Stimulated activated CD4-positive, alpha-beta T cell treated with anti-CD3 and anti-CD28 coated beads, TNF-alpha, amount 100 ng/mL, for 24 hours (primary cell): ENCODE measurements around the gene TMEM19.

Experiments
- DNase-seq, 3 experiments: peaks; one replicate each; pipeline ENCODE4 v3.0.0-alpha.2; 2020; ENCODE audit warnings: low read depth in 3 of 3

TMEM19 gene

DNA sequence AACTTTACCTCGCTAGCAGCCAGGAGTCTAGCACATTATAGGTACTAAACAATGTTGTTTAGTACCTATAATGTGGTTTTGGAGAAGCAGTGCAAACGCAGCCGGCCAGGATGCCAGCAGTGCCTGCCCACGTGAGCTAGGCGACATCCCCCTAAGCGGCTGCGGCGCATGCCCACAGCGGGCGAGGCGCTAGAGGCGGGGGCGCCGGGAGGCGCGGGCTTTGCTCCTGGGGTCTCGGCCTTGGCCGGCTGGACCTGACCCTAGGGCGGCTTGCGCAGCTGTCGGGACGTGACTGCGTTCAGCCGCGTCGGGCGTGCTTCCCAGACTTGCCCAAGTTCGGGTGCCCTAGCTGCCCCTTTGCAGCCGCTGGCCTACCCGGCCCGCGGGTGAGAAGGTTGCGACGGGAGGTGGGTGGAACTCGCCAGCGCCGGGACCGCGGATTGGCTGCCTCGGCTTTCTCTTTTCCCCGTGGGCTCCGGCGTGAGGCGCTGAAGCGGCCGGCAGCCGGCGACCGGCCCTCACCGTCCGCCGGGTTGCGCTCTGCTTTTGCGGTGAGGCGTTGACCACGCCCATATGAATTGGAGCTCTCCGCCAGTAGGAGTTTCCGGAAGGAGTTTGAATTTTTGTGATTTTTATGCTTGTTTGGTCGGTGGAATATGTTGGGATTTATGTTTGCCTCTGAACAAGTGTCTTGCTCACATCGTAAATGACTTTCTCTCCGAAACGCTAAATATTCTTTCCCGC lies at the start of gene TMEM19:
TMEM19 (plus strand) TSS at position 169 of the 744 bp plus-strand sequence. CDS start 599 bp downstream, outside the sequence.
- peak; percentile 62 to 79 (median 62) for DNase-seq

DNA sequence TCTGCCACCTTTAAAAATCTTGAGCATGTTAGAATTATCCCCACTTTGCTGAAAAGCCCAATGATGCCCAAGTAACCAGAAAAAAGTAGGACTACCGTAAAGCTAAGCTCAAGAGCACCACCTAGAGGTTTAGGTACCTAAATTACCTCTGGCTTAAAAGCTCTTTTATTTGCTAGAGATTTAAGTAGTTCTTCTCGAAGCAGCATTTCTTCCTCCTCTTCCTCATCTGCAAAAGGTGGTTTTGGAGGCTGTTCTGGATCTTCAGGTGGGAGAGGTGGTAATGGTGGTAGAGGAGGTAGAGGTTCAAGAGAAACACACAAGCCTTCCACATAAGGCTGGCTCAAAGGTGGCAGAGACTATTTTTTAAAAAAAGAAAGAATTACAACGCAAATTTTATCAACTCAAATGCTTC lies 49.2 kb upstream of the TMEM19 start:
- DNase-seq, result no peak

- no peak for DNase-seq
These were observed 47.4 kb upstream of the TMEM19 start for GRCh38 chr12:71638499-71638898.

DNA sequence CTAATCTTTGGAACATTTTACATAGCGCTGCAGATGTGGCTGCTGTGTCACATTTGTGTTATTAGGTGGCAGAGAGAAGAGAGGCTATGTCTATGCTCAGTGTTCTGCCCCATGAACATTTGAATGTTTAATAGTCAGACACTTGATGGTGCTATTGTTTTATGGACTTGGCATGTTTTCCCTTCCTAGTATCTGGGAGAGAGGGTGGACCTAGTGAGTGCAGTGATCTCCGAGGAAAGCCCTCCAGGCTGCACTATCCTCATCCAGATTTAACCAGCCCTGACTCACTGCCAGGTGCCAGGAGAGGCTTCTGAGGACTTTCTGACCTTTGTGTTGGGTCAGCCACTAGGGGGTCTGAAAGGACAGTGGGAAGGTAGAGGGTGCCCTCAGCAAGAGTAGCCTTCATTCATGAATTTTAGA lies 46.5 kb upstream of the TMEM19 start:
- DNase-seq, result no peak

GRCh38 chr12:71640316-71640715 lies 45.6 kb upstream of the TMEM19 start:
- no peak for DNase-seq

DNA sequence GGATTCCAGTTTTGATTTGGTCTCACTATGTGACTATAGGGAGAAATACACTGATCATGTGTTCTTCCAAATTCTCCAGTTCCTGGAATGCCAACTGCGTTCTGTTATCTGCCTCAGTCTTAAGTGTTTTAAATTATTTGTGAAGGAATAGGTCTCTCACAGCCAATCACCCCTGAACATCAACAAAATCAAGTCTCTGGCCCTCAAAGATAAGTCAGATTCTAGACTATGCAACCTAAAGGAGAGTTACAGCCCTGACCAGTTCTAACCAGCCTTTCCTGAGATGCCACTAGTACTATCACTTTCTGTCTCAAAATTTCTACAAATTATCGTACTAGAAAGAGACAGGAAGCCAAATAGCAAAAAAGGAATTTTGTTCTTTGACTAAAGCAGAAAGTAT lies 44.5 kb upstream of the TMEM19 start:
- no peak for DNase-seq

- no peak for DNase-seq
These were observed 43.6 kb upstream of the TMEM19 start for GRCh38 chr12:71642264-71642663.

DNA sequence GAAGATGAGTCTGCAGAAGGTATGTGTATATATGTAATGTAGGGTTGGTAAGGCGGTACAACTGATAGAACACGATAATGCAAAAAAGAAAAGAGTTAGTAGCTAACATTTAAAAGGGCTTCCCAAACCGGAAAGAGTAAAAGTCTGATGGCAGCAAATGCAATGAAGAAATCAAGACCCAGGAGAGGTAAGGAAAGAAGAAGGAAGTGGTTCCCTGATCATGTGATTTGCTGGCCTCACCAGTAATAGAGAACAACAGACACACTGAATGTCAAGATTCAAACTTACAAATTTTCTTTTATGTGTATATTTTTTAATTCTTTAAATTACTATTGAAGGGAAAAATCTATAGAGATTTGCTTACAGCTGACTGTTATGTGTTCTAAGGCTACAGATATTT lies 40.6 kb upstream of the TMEM19 start:
- no peak for DNase-seq

GRCh38 chr12:71646512-71646911 lies 39.4 kb upstream of the TMEM19 start:
- DNase-seq, result no peak

- no peak for DNase-seq
These were observed 37.3 kb upstream of the TMEM19 start for GRCh38 chr12:71648537-71648936.

GRCh38 chr12:71649401-71649800 lies 36.5 kb upstream of the TMEM19 start:
- DNase-seq, result no peak

- no peak for DNase-seq
These were observed 33.2 kb upstream of the TMEM19 start for GRCh38 chr12:71652656-71653055.

DNA sequence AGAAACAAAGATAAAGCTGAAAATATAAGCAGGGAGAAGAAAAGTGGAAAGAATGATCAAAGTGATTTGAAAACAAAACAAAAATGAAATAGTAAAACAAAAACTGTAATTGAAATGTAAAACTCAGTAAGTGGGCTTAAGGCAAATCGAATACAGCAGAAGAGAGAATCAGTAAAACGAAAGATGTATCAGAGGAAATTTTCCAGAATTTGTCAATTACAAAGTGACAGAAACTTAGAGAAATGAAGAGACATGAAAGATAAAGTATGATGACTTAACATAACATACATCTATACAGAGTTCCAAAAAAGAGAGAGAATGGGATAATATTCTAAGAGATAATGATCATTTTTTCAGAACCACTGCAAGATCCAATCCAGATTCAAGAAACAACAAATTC lies 32.7 kb upstream of the TMEM19 start:
- DNase-seq, result no peak

DNA sequence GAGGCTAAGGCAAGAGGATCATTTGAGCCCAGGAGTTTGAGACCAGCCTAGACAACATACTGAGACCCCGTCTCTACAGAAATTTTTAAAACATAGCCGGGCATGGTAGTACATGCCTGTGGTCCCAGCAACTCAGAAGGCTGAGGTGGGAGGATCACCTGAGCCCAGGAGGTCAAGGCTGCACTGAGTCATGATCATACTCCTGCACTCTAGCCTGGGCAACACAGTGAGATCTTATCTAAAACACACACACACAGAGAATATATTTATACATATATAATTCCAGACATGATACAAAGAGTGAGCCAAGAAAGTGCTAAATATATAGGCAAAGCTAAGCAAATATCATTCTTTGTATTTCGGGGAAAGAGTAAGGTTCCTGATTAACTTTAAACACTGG lies 31.7 kb upstream of the TMEM19 start:
- no peak for DNase-seq

- DNase-seq, result no peak
These were observed 30.4 kb upstream of the TMEM19 start for GRCh38 chr12:71655495-71655894.

DNA sequence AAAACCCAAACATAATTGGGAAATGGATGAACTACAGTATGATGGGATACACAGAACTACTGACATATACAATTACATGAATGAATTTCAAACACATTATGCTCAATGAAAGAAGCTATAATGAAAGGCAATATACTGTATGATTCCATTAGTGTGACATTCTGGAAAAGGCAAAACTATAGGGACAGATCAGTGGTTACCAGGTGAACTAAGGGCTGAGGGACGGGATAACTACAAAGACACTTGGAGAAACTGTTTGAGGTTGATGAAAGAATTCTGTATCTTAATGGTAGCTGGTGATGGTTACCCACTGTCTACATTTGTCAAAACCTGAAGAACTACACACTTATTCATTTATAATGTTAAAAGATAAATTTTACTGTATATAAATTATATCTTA lies 30.0 kb upstream of the TMEM19 start:
- no peak for DNase-seq

- no peak for DNase-seq
These were observed 29.1 kb upstream of the TMEM19 start for GRCh38 chr12:71656740-71657139.

DNA sequence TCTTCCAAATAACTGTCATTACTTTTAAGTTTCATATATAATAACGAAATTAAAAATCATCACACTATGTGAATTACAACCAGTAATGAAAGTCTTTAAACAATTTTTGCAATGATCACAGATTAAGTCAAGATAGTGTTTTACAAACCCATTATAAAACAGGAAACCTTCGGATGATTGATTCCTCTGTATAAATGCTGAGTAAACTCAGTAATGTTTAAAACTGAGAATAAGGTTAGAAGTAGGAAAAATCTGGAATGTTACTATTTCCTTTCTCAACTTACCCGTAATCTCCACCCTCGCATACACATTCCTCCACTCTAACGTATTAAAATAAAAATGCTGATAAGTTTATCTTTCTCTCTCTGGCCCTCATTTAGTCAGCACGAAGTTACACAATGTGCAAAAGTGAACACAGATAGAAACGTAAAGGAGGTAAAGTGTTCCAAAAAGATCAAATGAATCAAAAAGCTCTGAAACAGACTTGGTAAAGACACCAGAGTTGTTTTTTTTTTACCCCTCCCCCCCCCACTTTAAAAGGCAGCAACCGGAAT lies 23.8 kb upstream of the TMEM19 start:
- no peak for DNase-seq

DNA sequence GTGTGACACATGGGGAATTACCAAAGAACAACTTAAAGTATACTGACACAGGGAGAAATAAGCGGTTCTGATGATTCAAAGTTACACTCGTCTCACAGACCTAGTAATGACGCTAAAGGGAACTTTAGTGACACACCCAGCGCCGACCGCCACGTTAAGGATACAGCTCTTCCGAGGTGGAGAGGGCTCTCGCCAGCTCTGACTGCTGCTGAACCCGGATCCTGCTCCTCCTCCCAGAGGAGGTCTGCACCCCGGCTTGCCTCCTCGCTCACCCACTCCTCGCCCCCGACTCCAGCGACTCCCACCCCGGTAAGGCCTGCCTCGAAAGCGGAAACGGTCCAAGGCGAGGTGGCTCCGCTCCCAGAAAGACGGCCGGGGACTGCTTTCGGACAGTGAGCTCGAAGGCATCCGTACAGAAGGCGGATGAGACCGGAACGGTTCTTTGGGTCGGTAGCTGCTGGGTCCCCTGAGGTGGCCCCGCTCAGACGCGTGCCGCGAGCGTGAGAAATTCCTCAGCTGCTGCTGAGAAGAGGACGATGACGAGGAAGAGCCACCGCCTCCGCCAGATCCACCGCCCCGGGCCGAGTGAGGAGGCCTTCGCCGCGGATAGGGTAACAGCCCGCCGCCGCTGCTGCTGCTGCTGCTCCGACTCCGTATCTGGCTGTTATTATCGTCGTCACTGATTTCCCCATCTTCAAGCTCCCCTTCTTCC lies 22.9 kb upstream of the TMEM19 start:
- peak; percentile 46 to 71 (median 54) for DNase-seq

GRCh38 chr12:71663561-71664410 lies 22.1 kb upstream of the TMEM19 start, which contains the start of the genes THAP2 and ZFC3H1:
THAP2 (plus strand) TSS chr12:71664301; CDS start chr12:71664510, 209 bp downstream.
ZFC3H1 (minus strand) TSS chr12:71663848; CDS start chr12:71663610, 238 bp downstream.
- peak; percentile 72 to 87 (median 85) for DNase-seq

GRCh38 chr12:71664411-71665089 lies 21.3 kb upstream of the TMEM19 start:
- DNase-seq, result no peak
